IPS-20b (cell line): Measurements from ENCODE around the gene NTN3.
"Not testable (repeated sequence)": the region's sequence is repeated elsewhere in the genome, so short reads cannot be mapped to it uniquely, and the experiment has no call there.

Experiments
- H3K27ac ChIP-seq: one replicate; pipeline ENCODE4 v1.5.1; 2013; ENCODE audit warnings: low read length
- H3K27me3 ChIP-seq: 2 replicates; pipeline ENCODE4 v1.6.1; 2013; ENCODE audit warnings: mild to moderate bottlenecking, low read length, inconsistent platforms; ENCODE audit not compliant: insufficient read depth
- H3K36me3 ChIP-seq: 2 replicates; pipeline ENCODE4 v1.6.1; 2013; ENCODE audit warnings: low read depth, mild to moderate bottlenecking, inconsistent platforms, low read length, moderate library complexity; ENCODE audit not compliant: insufficient read depth
- H3K4me1 ChIP-seq: 2 replicates; pipeline ENCODE4 v1.6.1; 2013; ENCODE audit warnings: mild to moderate bottlenecking, control low read depth, inconsistent platforms, low read length, moderate library complexity; ENCODE audit not compliant: insufficient read depth
- H3K4me3 ChIP-seq: 2 replicates; pipeline ENCODE4 v1.5.1; 2013; ENCODE audit warnings: mild to moderate bottlenecking, low read length, inconsistent platforms
- H3K9ac ChIP-seq: 2 replicates; pipeline ENCODE4 v1.6.1; 2013; ENCODE audit warnings: low read depth, mild to moderate bottlenecking, inconsistent platforms, low read length, moderate library complexity
- H3K9me3 ChIP-seq: 2 replicates; pipeline ENCODE4 v1.6.1; 2013; ENCODE audit warnings: mild to moderate bottlenecking, low read depth, low read length, inconsistent platforms; ENCODE audit not compliant: insufficient read depth

NTN3 gene

GRCh38 chr16:2429771-2430663 is 41.1 kb upstream of the NTN3 start:
- no peaks in the 10 kb centered on the region for H3K9me3 ChIP-seq
- peak overlapping the region; percentile 91 for H3K9ac ChIP-seq
- peaks cover 43% of the 10 kb centered on the region for H3K36me3 ChIP-seq
- no peak overlapping the region for H3K27ac ChIP-seq
- H3K4me3 ChIP-seq, result peak overlapping the region; percentile 97
- peaks cover 8% of the 10 kb centered on the region; the same call in 1 of the 2 replicates for H3K4me1 ChIP-seq
- H3K27me3 ChIP-seq, result peaks cover 11% of the 10 kb centered on the region

- Histone ChIP-seq H3K9ac (no peak overlapping the region), H3K4me1 (peaks cover 8% of the 10 kb centered on the region; the same call in 1 of the 2 replicates), H3K27me3 (peaks cover 11% of the 10 kb centered on the region), H3K4me3 (no peak overlapping the region), H3K9me3 (no peaks in the 10 kb centered on the region), H3K36me3 (peaks cover 60% of the 10 kb centered on the region), H3K27ac (no peak overlapping the region)
These were observed 38.8 kb upstream of the NTN3 start for GRCh38 chr16:2432286-2432685.

- Histone ChIP-seq H3K9me3 (no peaks in the 10 kb centered on the region), H3K4me1 (peaks cover 8% of the 10 kb centered on the region; the same call in 1 of the 2 replicates), H3K4me3 (no peak overlapping the region), H3K36me3 (peaks cover 67% of the 10 kb centered on the region), H3K27ac (no peak overlapping the region), H3K9ac (no peak overlapping the region), H3K27me3 (peaks cover 5% of the 10 kb centered on the region)
These were observed 38.1 kb upstream of the NTN3 start for GRCh38 chr16:2432801-2433505.

GRCh38 chr16:2435236-2435635 is 35.9 kb upstream of the NTN3 start:
- H3K27me3 ChIP-seq, H3K4me1 ChIP-seq, H3K9me3 ChIP-seq, H3K9ac ChIP-seq, H3K4me3 ChIP-seq, H3K27ac ChIP-seq: not testable (repeated sequence)
- peaks cover 90% of the 10 kb centered on the region for H3K36me3 ChIP-seq

- Histone ChIP-seq H3K27ac (no peak overlapping the region), H3K9ac (no peak overlapping the region), H3K36me3 (peaks cover 91% of the 10 kb centered on the region), H3K4me3 (no peak overlapping the region), H3K4me1 (no peaks in the 10 kb centered on the region), H3K9me3 (no peaks in the 10 kb centered on the region), H3K27me3 (no peaks in the 10 kb centered on the region)
These were observed 35.0 kb upstream of the NTN3 start for GRCh38 chr16:2436110-2436509.

- H3K27ac ChIP-seq, result no peak overlapping the region
- H3K4me1 ChIP-seq, result no peaks in the 10 kb centered on the region
- H3K9ac ChIP-seq, result no peak overlapping the region
- no peak overlapping the region for H3K4me3 ChIP-seq
- H3K27me3 ChIP-seq, result no peaks in the 10 kb centered on the region
- peaks cover 83% of the 10 kb centered on the region for H3K36me3 ChIP-seq
- no peaks in the 10 kb centered on the region for H3K9me3 ChIP-seq
These were observed 33.9 kb upstream of the NTN3 start for GRCh38 chr16:2437032-2437790.

- peaks cover 75% of the 10 kb centered on the region for H3K36me3 ChIP-seq
These were observed 33.0 kb upstream of the NTN3 start for GRCh38 chr16:2438121-2438520.

GRCh38 chr16:2439598-2439997 is 31.5 kb upstream of the NTN3 start:
- Histone ChIP-seq H3K4me1 (no peaks in the 10 kb centered on the region), H3K27me3 (no peaks in the 10 kb centered on the region), H3K4me3 (no peak overlapping the region), H3K36me3 (peaks cover 72% of the 10 kb centered on the region), H3K9ac (no peak overlapping the region), H3K27ac (no peak overlapping the region), H3K9me3 (no peaks in the 10 kb centered on the region)

More at GRCh38 chr16:2438121-2438520, 33.0 kb upstream of the NTN3 start:
- H3K27ac ChIP-seq, result no peak overlapping the region
- no peaks in the 10 kb centered on the region for H3K27me3 ChIP-seq
- no peaks in the 10 kb centered on the region for H3K4me1 ChIP-seq
- no peaks in the 10 kb centered on the region for H3K9me3 ChIP-seq
- H3K4me3 ChIP-seq, result no peak overlapping the region
- no peak overlapping the region for H3K9ac ChIP-seq

- H3K4me1 ChIP-seq, H3K27me3 ChIP-seq, H3K9ac ChIP-seq, H3K4me3 ChIP-seq, H3K27ac ChIP-seq, H3K9me3 ChIP-seq: not testable (repeated sequence)
- H3K36me3 ChIP-seq, result peaks cover 78% of the 10 kb centered on the region
These were observed 29.8 kb upstream of the NTN3 start for GRCh38 chr16:2441143-2441804.

GRCh38 chr16:2443555-2443954 is 27.5 kb upstream of the NTN3 start:
- Histone ChIP-seq H3K27ac (no peak overlapping the region), H3K36me3 (peaks cover 78% of the 10 kb centered on the region), H3K27me3 (no peaks in the 10 kb centered on the region), H3K9me3 (no peaks in the 10 kb centered on the region), H3K4me3 (no peak overlapping the region), H3K4me1 (no peaks in the 10 kb centered on the region), H3K9ac (no peak overlapping the region)

- Histone ChIP-seq H3K9me3 (no peaks in the 10 kb centered on the region), H3K4me1 (no peaks in the 10 kb centered on the region), H3K36me3 (peaks cover 89% of the 10 kb centered on the region), H3K4me3 (no peak overlapping the region), H3K27ac (no peak overlapping the region), H3K27me3 (no peaks in the 10 kb centered on the region), H3K9ac (no peak overlapping the region)
These were observed 23.0 kb upstream of the NTN3 start for GRCh38 chr16:2447920-2448583.
